Right lobe of liver (tissue), 4 donors: ENCODE results near the gene UGT1A9.

Source experiments
- POLR2A ChIP-seq: fragments of 450-650 bp; IDR thresholded peaks from one replicate; pipeline ENCODE4 v1.6.1; 2017; ENCODE audit warnings: antibody characterized with exemption, mild to moderate bottlenecking
- TF ChIP-seq, protein P1 (sequence below), 4 donors: fragments of 200-600 bp in 3 of 4; fragments of 450-650 bp in 1 of 4; IDR thresholded peaks; one replicate each; pipeline versions ENCODE4 v1.5.1 to v1.8.0; 2016 to 2022; ENCODE audit warnings: antibody characterized with exemption in 4 of 4, mild to moderate bottlenecking in 2 of 4
- donor health status: DM: no; HTN: no; CAD: no.
- donor health status: DM: no; HTN: no; CAD: no.
- donor health status: DM: no; HTN: yes; CAD: no.

GRCh38 chr2:233691443-233692433, 20.0 kb downstream of the UGT1A9 start:
- TF ChIP-seq, protein P1, sequence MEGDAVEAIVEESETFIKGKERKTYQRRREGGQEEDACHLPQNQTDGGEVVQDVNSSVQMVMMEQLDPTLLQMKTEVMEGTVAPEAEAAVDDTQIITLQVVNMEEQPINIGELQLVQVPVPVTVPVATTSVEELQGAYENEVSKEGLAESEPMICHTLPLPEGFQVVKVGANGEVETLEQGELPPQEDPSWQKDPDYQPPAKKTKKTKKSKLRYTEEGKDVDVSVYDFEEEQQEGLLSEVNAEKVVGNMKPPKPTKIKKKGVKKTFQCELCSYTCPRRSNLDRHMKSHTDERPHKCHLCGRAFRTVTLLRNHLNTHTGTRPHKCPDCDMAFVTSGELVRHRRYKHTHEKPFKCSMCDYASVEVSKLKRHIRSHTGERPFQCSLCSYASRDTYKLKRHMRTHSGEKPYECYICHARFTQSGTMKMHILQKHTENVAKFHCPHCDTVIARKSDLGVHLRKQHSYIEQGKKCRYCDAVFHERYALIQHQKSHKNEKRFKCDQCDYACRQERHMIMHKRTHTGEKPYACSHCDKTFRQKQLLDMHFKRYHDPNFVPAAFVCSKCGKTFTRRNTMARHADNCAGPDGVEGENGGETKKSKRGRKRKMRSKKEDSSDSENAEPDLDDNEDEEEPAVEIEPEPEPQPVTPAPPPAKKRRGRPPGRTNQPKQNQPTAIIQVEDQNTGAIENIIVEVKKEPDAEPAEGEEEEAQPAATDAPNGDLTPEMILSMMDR (IDR thresholded peaks at IDR 0.05), result no peak
- TF ChIP-seq POLR2A, result no peak
